Midbrain (tissue), 1 donor: ENCODE data around the gene ROBO1.

Experiments
- DNase-seq: peaks from one replicate; lab custom pipeline; 2025; lab: John Stamatoyannopoulos, UW

Gene ROBO1

DNA sequence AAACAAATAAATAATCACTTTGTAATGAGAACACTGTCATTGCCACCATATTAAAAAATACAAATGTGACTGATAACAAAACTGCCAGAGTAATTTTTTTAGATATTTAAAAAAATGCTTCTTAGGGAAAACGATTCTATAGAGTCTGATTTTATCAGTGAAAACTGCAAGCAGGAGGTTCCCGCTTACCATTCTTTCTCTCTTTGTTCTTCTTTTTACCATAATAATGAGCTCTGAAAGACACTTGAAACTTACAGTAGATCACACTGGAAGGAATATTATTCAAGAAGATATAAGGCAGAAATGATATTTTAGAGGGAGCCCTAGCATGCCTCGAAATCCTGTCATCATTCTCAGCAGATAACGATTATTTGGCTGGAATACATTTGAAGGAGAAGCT is 701.3 kb downstream of the ROBO1 start:
- DNase-seq = no peak

- no peak for DNase-seq
Observed at GRCh38 chr3:79063624-79064023, 704.2 kb downstream of the ROBO1 start.

DNA sequence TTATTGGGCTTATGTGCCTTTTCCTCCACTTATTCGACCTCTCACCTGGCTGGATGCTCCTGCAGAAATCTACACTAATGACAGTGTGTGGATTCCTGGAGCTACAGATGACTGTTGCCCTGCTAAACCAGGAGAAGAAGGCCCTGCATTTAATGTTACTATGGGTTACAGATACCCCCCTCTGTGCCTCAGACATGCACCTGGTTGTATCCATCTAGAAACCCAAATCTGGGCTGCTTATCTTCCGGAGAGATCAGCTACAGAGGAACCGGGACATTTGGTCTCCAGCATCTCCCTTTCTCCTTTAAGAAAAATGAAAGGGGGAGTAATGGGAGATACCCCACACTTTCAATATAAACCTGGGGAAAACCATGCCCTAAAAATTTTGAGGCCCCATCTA is 710.0 kb downstream of the ROBO1 start:
- no peak for DNase-seq

GRCh38 chr3:79056498-79056897 is 711.3 kb downstream of the ROBO1 start:
- DNase-seq = no peak

- DNase-seq = no peak
Observed at GRCh38 chr3:79052054-79052681, 715.6 kb downstream of the ROBO1 start.

- DNase-seq = no peak
Observed at GRCh38 chr3:79047581-79047980, 720.2 kb downstream of the ROBO1 start.

GRCh38 chr3:79041621-79042020 is 726.2 kb downstream of the ROBO1 start:
- no peak for DNase-seq

GRCh38 chr3:79040701-79041100 is 727.1 kb downstream of the ROBO1 start:
- no peak for DNase-seq

DNA sequence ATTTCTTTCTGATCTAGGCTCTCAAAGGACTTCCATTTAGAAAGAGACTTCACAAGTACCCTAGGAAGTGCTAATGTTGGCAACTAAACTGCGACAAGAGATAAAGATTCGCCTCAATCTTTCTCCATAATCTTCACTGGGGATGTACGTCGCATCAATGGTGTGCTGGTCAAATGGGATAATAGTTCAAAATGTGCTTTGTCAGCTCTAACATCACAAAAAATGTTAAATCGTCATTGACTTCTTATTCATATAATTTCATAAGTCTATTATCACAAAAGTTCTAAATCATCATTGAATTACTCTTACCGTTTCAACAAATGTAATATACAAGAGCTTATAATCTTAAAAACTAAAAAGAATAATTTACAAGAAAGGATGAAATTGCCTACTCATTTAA is 727.7 kb downstream of the ROBO1 start:
- no peak for DNase-seq

DNA sequence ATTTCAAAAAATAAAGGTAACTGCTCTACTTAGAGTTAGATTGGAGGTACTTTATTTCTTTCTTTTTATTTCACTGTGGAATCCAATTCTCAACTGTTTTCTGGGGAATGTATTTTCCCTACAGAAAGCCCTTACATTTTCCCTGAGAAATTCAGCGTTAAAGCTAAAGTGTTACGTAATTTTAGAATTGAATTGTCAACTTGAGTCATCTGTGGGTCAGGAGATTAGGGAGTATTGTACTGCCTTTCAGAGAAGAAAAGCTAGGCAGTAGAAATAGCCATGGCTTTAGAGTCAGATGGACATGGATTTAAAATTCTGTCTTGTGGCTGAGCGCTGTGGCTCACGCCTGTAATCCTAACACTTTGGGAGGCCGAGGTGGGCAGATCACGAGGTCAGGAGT is 728.6 kb downstream of the ROBO1 start:
- no peak for DNase-seq

DNA sequence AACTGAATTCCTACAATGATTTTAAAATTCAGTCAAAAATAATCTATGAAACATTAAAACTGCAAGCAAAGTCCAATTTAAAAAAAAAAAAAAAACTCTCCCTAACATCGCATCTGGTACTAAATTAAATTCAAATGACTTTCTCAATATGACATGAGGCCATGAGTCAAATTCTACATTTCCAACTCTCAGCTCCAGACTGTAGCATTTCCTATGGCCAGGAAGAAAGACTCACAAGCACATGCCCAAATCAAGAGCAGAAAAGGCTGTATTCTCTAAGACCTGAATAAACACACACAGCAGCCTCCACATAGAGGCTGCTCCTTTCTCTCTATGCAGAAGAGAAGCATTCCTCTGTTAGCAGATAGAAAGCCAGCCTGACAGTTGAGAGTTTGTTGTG is 729.2 kb downstream of the ROBO1 start:
- DNase-seq = no peak

DNA sequence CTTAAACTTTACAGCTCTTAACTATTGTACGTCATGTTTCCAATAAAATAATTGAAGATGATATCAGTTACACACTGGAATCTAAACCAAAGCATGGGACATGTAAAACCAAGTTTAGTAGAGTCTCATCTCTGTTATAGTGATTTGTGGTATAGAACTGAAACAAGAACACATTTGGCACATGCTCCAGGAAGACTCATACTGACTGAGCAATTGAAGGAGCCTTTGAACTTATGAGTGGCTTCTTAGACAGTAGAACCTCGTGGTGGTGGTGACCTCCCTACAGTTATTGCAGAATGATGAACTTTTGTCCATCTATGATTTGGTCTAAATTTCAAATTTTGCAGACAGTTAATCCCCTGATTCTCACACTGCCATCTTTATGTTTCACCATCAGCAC is 729.7 kb downstream of the ROBO1 start:
- DNase-seq = no peak

DNA sequence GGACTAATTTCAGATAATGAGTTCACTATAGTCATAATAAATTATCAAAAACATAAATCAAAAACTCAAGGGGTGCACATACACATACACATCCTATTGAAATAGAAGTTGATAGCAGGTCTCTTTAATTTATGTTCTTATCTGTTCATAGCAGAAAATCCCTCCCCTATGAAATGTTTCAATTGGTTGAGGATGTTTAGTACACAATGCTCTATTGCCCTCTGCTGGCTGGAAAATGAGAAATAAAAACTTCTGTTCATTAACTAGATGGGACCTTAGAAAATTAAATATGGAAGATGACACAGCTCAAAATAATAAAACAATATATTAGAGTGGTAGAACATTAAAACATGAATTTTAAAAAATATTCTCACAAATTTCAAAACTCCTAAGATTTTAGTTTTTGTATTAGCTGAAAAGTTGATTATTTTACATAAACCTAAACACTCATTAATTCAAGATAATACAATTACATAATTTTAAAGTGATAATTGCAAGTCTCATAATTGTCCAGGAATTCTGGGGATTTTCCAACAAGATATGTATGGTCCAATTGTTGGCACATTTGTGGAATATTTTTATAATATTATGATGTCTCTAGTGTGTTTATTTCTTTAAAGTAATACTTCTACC is 735.0 kb downstream of the ROBO1 start:
- DNase-seq = peak; percentile 70

DNA sequence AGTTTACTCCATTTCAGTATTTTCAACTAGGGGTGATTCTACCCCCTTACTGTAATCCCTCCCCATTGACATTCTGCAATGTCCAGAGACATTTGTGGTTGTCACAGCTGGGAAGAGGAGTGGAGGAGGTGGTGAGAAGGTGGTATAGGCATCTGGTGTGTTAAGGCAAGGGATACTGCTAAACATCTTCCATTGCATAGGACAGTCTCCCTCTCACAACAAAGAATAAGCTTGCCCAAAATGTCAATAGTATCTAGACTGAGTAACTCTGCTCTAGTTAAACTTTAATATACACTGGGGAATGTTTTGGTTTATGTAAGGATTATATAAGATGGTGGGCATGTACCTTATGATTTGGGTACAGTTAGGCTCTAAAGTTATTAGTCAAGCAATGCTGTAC is 737.6 kb downstream of the ROBO1 start:
- DNase-seq = no peak

DNA sequence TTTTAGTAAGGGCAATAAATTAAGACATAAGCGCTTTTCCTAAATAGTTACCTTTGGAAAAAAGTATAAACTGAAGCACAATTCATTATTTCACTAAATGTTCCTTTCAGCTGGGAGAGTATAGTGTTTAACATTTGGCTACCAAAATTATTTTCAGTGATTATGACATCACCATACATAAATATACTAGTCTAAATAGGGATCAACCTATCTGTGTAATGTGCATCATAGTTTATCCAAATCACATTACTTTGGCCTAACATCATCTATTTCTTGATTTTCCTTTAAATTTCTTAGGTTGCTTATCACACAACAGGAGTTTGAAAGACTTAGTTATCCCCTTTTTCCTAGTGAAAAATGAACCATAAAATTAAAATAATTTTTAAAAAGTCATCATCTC is 738.9 kb downstream of the ROBO1 start:
- no peak for DNase-seq

GRCh38 chr3:79027593-79027992 is 740.2 kb downstream of the ROBO1 start:
- DNase-seq = no peak

DNA sequence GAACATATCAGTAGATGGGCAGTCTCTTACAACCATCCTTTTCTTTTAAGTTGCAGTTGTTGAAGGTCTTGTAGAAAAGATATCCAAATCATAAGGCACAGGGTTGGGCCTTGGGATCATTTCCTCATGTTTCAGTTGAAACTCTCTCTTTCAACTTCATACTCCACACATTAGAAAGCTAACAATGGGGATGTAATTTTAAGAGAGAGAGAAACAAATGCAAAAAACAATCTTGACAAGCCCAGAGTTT is 747.9 kb downstream of the ROBO1 start:
- no peak for DNase-seq

GRCh38 chr3:79019137-79019923 is 748.5 kb downstream of the ROBO1 start:
- DNase-seq = peak; percentile 87

GRCh38 chr3:79018671-79019136 is 749.1 kb downstream of the ROBO1 start:
- peak; percentile 83 for DNase-seq

GRCh38 chr3:79018265-79018664 is 749.5 kb downstream of the ROBO1 start:
- DNase-seq = no peak

DNA sequence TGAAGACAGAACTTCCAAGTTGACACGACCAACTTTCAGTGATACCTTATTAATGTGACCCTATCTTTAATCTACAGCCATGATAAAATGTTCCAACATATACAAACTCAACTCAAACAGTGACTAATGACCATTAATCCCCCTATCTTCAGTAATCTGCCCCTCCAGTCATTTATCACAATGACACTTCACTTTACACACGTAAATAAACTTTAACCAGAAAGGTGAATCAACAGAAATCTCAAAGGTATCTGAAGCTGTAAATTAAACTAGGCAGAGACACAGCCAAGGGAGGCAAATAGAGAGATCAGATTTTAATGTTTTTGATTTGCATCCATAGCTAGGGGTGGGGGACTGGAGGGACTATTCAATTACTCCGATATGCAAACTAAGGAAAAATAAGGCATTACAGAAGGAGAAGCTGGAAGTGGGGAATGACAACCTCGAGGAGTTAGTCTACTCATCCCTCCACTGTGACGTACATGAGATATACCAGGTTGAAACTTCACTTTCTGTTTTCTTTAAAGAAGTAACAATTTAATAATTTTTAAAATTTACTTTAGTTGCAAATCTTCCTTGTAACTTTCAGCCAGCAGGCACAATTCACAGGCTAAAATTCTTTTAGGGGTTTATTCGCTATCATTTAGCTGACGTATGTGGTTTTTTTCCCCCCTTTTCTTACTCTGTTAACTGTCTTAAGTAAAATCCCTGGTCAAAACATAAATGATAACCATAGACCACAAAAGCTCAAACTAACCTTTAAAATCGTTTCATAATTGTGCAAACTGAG is 751.0 kb downstream of the ROBO1 start:
- no peak for DNase-seq

DNA sequence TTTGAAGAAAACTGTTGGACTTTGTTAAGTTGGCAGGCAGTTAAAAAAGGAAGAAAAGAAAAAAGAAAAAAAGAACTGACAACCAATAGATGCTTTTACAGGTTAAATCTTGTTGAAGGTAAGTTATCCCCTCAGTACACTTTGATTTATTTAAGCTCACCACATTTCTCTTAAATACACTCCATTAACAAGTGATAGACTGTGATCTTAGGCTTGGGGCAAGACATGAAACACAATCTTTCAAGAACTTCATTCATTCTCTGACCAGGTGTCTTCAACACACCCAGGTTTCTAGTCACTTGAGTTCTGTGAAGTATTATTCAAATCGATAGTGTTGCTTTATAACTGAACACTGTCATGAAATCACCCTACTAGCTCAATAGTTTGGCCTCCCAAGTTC is 751.9 kb downstream of the ROBO1 start:
- DNase-seq = no peak

GRCh38 chr3:79012946-79013362 is 754.8 kb downstream of the ROBO1 start:
- peak; percentile 63 for DNase-seq
